Mammary epithelial cell (primary cell): ENCODE measurements around the gene TTI1.

ENCODE experiments used
- EZH2 ChIP-seq: IDR thresholded peaks from 2 replicates; pipeline ENCODE4 v1.6.1; 2012; ENCODE audit warnings: low read length, inconsistent platforms, borderline replicate concordance
- TF ChIP-seq, protein P1 (sequence below), 2 donors: IDR thresholded peaks in 1 of 2; conservative IDR thresholded peaks in 1 of 2; 2 replicates each; pipeline ENCODE4 v1.5.1; 2011 to 2012; ENCODE audit warnings: inconsistent platforms in 2 of 2, low read length in 2 of 2, mild to moderate bottlenecking in 2 of 2, control low read depth in 1 of 2, low read depth in 1 of 2; ENCODE audit not compliant: insufficient read depth in 1 of 2; ENCODE audit errors: extremely low read depth in 1 of 2

DNA sequence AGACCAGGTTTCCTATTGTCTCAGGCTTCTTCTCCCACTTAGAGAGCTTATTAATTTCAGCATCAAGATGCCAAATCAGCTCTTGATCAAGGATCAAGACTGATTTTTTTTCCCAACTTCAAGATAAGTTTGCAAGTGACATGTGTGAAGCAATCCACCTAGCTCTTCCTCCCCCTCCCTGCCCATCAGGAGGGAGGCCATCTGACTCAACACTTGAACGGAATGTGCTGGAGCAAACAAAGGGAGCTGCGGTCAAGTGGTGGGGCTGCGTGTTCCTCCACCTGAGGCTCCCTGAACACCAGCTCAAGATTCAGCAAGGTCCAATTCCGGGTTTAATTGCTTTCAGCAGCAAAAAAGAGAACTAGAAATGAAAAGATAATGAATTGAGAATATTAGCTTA, 38.7 kb downstream of the TTI1 start:
- TF ChIP-seq, protein P1, sequence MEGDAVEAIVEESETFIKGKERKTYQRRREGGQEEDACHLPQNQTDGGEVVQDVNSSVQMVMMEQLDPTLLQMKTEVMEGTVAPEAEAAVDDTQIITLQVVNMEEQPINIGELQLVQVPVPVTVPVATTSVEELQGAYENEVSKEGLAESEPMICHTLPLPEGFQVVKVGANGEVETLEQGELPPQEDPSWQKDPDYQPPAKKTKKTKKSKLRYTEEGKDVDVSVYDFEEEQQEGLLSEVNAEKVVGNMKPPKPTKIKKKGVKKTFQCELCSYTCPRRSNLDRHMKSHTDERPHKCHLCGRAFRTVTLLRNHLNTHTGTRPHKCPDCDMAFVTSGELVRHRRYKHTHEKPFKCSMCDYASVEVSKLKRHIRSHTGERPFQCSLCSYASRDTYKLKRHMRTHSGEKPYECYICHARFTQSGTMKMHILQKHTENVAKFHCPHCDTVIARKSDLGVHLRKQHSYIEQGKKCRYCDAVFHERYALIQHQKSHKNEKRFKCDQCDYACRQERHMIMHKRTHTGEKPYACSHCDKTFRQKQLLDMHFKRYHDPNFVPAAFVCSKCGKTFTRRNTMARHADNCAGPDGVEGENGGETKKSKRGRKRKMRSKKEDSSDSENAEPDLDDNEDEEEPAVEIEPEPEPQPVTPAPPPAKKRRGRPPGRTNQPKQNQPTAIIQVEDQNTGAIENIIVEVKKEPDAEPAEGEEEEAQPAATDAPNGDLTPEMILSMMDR (conservative IDR thresholded peaks at IDR 0.05 in 1 of 2, IDR thresholded peaks at IDR 0.05 in 1 of 2; ENCODE audit: extremely low read depth in 1 of 2, insufficient read depth in 1 of 2, low read depth in 1 of 2, low read length in 2 of 2), result no peak
- TF ChIP-seq EZH2, result no peak
